K562 (cell line): ENCODE data around the gene GRIK5. TPM values are rescaled to one million over a fixed set of nuclear protein-coding genes. Genes with fewer than 3 reads are reported as not detected.

Experiments used
- ATAC-seq: fragments of 200-7000 bp; cut with Tn5 transposase; 3 replicates; pipeline ENCODE4 v1.9.1; 2020; ENCODE audit warnings: moderate library complexity
- BruUV-seq: library from RNA; stranded (reverse); fragments of 400-500 nt; replicated peaks from 2 replicates; lab custom pipeline; 2021; lab: Mats Ljungman, UMichigan
- CTCF ChIA-PET: fragments of 300-600 bp; formaldehyde crosslinking; extraction: SDS; loops from one replicate; lab custom pipeline; 2021; ENCODE audit warnings: low intra/inter-chr PET ratio; lab: Yijun Ruan, JAX
- POLR2A ChIA-PET: fragments of 300-600, 350-650 bp; sonication (Branson Sonifier 250); formaldehyde crosslinking; extraction: SDS; loops from one replicate; lab custom pipeline; 2021; ENCODE audit warnings: antibody characterized with exemption, inconsistent platforms; lab: Yijun Ruan, JAX
- DNase-seq, 4 experiments: peaks; one replicate each; pipeline versions ENCODE4 v3.0.0 to v3.0.0-alpha.2; 2011 to 2018; ENCODE audit warnings: low spot score in 3 of 4, mixed read lengths in 3 of 4; ENCODE audit errors: extremely low read depth in 1 of 4
- FAIRE-seq: peaks from 2 replicates; lab custom pipeline; 2011; peaks lifted over from hg19 to GRCh38; lab: Jason Lieb, UNC
- H2AFZ ChIP-seq: 2 replicates; pipeline ENCODE4 v1.6.0; 2011; ENCODE audit warnings: low read depth, low read length, control low read depth, inconsistent platforms
- H3K27ac ChIP-seq: fragments of 200-600 bp; 3 replicates; pipeline ENCODE4 v1.8.0; 2011; ENCODE audit warnings: low read depth, mild to moderate bottlenecking, control low read depth, inconsistent platforms, low read length, moderate library complexity, mixed read lengths; ENCODE audit errors: extremely low read depth
- H3K27me3 ChIP-seq, 2 experiments: fragments of 300-600 bp in 1 of 2; 2 replicates in 1 of 2; 3 replicates in 1 of 2; pipeline versions ENCODE4 v1.6.0 to v1.8.0; 2011; ENCODE audit warnings: inconsistent platforms in 2 of 2, low read length in 2 of 2, mild to moderate bottlenecking in 1 of 2, mixed read lengths in 1 of 2, moderate library complexity in 1 of 2; ENCODE audit not compliant: control insufficient read depth in 2 of 2, insufficient read depth in 2 of 2
- H3K36me3 ChIP-seq: fragments of 300-600 bp; 3 replicates; pipeline ENCODE4 v1.8.0; 2011; ENCODE audit warnings: mild to moderate bottlenecking, low read length, inconsistent platforms; ENCODE audit not compliant: control insufficient read depth, insufficient read depth
- H3K4me1 ChIP-seq, 2 experiments: fragments of 200-600 bp in 1 of 2; replicated peaks in 1 of 2; 2 replicates in 1 of 2; 3 replicates in 1 of 2; pipeline versions ENCODE4 v1.5.1 to v1.8.0; 2011; ENCODE audit warnings: inconsistent platforms in 2 of 2, low read length in 2 of 2, mild to moderate bottlenecking in 1 of 2, mixed read lengths in 1 of 2, moderate library complexity in 1 of 2; ENCODE audit not compliant: control insufficient read depth in 2 of 2, insufficient read depth in 2 of 2
- H3K4me2 ChIP-seq: 2 replicates; pipeline ENCODE4 v1.6.1; 2011; ENCODE audit warnings: low read length, control low read depth, inconsistent platforms, mixed read lengths; ENCODE audit not compliant: insufficient read depth
- H3K4me3 ChIP-seq: fragments of 200-600 bp; sonication (generic), shearing (Covaris generic); 2 replicates; pipeline ENCODE4 v1.5.1; 2016; ENCODE audit warnings: control low read depth, inconsistent platforms
- H3K79me2 ChIP-seq: fragments of 200-600 bp; 3 replicates; pipeline ENCODE4 v1.8.0; 2011; ENCODE audit warnings: low read length, inconsistent platforms; ENCODE audit not compliant: control insufficient read depth, insufficient read depth
- H3K9ac ChIP-seq, 2 experiments: 2 replicates each; pipeline versions ENCODE4 v1.6.0 to v1.6.1; 2011; ENCODE audit warnings: low read depth in 2 of 2, low read length in 2 of 2, control low read depth in 1 of 2, inconsistent platforms in 1 of 2, mild to moderate bottlenecking in 1 of 2, mixed read lengths in 1 of 2; ENCODE audit not compliant: insufficient read depth in 1 of 2
- H3K9me1 ChIP-seq: one replicate; pipeline ENCODE4 v1.6.0; 2011; ENCODE audit warnings: inconsistent platforms, mild to moderate bottlenecking, low read length, moderate library complexity; ENCODE audit not compliant: control insufficient read depth, insufficient read depth
- H3K9me3 ChIP-seq: replicated peaks from 2 replicates; pipeline ENCODE4 v1.5.1; 2011; ENCODE audit warnings: low read depth, low read length, inconsistent platforms; ENCODE audit not compliant: control insufficient read depth, insufficient read depth
- H4K20me1 ChIP-seq: replicated peaks from 2 replicates; pipeline ENCODE4 v1.6.1; 2011; ENCODE audit warnings: low read length, inconsistent platforms, mixed read lengths; ENCODE audit not compliant: control insufficient read depth, insufficient read depth
- EP300 ChIP-seq: IDR thresholded peaks from 2 replicates; pipeline ENCODE4 v1.6.1; 2012; ENCODE audit warnings: low read length, improper control_type of control experiment
- HNRNPK ChIP-seq: fragments of 200-400 bp; formaldehyde crosslinking; IDR thresholded peaks from one replicate; pipeline ENCODE4 v1.6.1; 2018; ENCODE audit warnings: mild to moderate bottlenecking, low read depth, low read length; ENCODE audit not compliant: poor library complexity, severe bottlenecking
- KLF16 ChIP-seq: IDR thresholded peaks from 2 replicates; pipeline ENCODE4 v1.6.1; 2016; ENCODE audit warnings: antibody characterized with exemption
- NEUROD1 ChIP-seq: fragments of 150-350 bp; IDR thresholded peaks from 2 replicates; pipeline ENCODE4 v1.6.1; 2014; ENCODE audit warnings: borderline replicate concordance, low read length, low read depth; ENCODE audit not compliant: partially characterized antibody
- WGBS: fragments of 100-300 bp; shearing (Covaris generic); methylation state at CpG from one replicate; pipeline ENCODE4 v1.1.6; 2016; ENCODE audit warnings: low coverage, mixed read lengths; ENCODE audit not compliant: insufficient coverage; ENCODE audit errors: missing lambda C conversion rate; 5-methylcytosine and 5-hydroxymethylcytosine counted together
- in situ Hi-C: fragments of 300-500 bp; cut with MboI; formaldehyde crosslinking; loops from 4 replicates; pipeline ENCODE4 v1.15.0; 2018; ENCODE audit warnings: inconsistent platforms, mixed read lengths
- intact Hi-C: fragments of 100-400 bp; cut with micrococcal nuclease; formaldehyde crosslinking; loops from 2 replicates; pipeline ENCODE4 v1.14.2; 2022
- polyA plus RNA-seq, 8 experiments: library from polyadenylated mRNA; depleted of rRNA in 4 of 8; stranded (reverse) in 5 of 8; unstranded in 3 of 8; fragments of >200 nt; fragmentation: Nextera tagmentation in 2 of 8; fragmentation: Illumina TruSeq in 1 of 8; extraction: Ambion mirVana in 2 of 8; extraction: Trizol in 1 of 8; gene quantifications; 2 replicates each; pipeline versions ENCODE4 v1.2.1 to v1.2.3, GENCODE V29; 2011 to 2014; ENCODE audit warnings: inconsistent platforms in 1 of 8, missing spikeins in 1 of 8
- total RNA-seq, 7 experiments: library from RNA; depleted of rRNA in 6 of 7; stranded (reverse); fragments of >200 nt in 6 of 7; fragmentation: Illumina TruSeq in 2 of 7; extraction: Trizol in 2 of 7; gene quantifications; 2 replicates each; pipeline versions ENCODE4 v1.2.1 to v1.2.3, GENCODE V29; 2011 to 2021; ENCODE audit warnings: low replicate concordance in 1 of 7

GRIK5 gene
- total and polyA plus RNA-seq, 9 of the 15 experiments (the other 6 are each of a cell fraction or from before 2014, with no cell fraction given), result 0.04 to 0.55 (median 0.27) TPM; not detected in 2

DNA sequence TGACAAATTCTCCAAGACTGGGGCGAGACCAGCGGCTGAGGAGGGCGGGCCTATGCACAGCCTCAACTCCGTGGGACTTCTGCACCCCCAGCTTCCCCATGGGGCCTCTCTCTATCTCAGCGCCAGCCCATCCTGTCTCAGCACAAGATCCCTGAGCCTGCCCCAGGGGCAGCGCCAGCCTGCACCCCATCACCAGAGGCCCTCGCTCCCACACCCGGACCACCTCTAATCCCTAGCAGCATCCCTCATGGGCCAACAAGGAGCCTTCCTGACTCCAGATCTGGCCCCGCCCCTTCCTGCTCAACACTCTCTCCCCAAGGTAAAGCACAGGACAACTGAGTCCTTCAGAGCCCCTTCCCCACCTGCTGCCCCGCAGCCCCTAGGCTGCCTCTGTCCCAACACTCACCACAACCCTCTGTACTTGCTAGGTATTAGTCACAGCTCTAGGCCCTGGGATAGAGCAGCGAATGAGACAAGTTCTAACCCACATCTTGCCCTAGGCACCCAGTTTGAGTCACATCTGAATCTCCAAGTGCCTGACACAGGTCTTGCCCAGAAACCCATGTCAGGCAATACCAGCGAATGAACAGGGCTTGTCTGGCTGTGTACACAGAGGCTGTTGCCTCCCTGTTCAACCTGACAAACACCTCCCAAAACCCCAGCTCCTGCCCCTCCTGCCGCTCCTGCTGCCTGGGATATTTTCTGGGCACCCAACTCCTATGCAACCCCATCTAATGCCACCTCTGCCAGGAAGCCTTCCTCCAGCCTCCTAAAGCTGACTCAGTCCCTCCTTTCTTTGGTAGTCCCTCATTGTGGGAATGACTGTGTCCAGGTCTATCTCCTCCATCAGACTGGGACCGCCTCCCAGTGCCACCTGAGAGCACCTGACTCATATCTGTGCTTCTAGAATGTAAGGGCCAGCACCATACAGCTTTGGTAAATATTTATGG lies 18.6 kb downstream of the GRIK5 start:
- WGBS, result 21% methylated on average over 12 of the region's 14 CpGs
- no peak for TF ChIP-seq HNRNPK
- TF ChIP-seq NEUROD1, result no peak
- no peak for TF ChIP-seq KLF16
- TF ChIP-seq EP300, result no peak
- H3K9ac ChIP-seq, result no peak overlapping the region

More for the DNA sequence above, 18.6 kb downstream of the GRIK5 start:
- Histone ChIP-seq H3K27ac (no peak overlapping the region), H3K36me3 (no peaks in the 10 kb centered on the region), H3K9me1 (no peaks in the 10 kb centered on the region), H3K4me1 (peaks cover 10 to 12% of the 10 kb centered on the region in 2 experiments; a peak in 3 of 5 replicates), H3K79me2 (no peaks in the 10 kb centered on the region), H3K4me2 (no peak overlapping the region), H4K20me1 (no peaks in the 10 kb centered on the region), H3K27me3 (peaks cover 27 to 46% of the 10 kb centered on the region in 2 experiments), H2AFZ (no peak overlapping the region), H3K9me3 (no peaks in the 10 kb centered on the region), H3K4me3 (no peak overlapping the region)
- in situ Hi-C loops (no loop called here), intact Hi-C loops (no loop called here)
- ATAC-seq (no peak; the same call in 2 of the 3 replicates), FAIRE-seq (no peak), DNase-seq (no peak)
- ChIA-PET CTCF (no interaction called here), POLR2A (interaction anchor here (0.6 to 0.9 kb wide), 2 partner anchors 89 to 215 kb away, joined by 3 read pairs; no protein-coding TSS in a partner anchor)
- BruUV-seq, result no TSS peak
